NT2/D1 (cell line): ENCODE data around the gene FAM90A26.
"Not testable (repeated sequence)": the region's sequence is repeated elsewhere in the genome, so short reads cannot be mapped to it uniquely, and the experiment has no call there.

Experiments
- SUZ12 ChIP-seq: IDR thresholded peaks from 2 replicates; pipeline ENCODE4 v1.6.1; 2011; ENCODE audit not compliant: insufficient read length, insufficient read depth; ENCODE audit errors: extremely low read depth
- YY1 ChIP-seq: IDR thresholded peaks from 2 replicates; pipeline ENCODE4 v1.6.1; 2011; ENCODE audit not compliant: insufficient read length, insufficient read depth
- ZNF274 ChIP-seq: IDR thresholded peaks from 2 replicates; pipeline ENCODE4 v1.6.1; 2011; ENCODE audit warnings: mild to moderate bottlenecking, low read depth, low read length

- TF ChIP-seq YY1, ZNF274, SUZ12: not testable (repeated sequence)
Observed at GRCh38 chr4:9165990-9166389, 4.2 kb upstream of the FAM90A26 start.
